H1 (cell line): ENCODE data around the gene CCNL2. TPM values are rescaled to one million over a fixed set of nuclear protein-coding genes. Genes with fewer than 3 reads are reported as not detected.

Source experiments
- CTCF ChIA-PET: fragments of 300-600 bp; sonication (Branson Sonifier 250); formaldehyde crosslinking; loops from one replicate; lab custom pipeline; 2021; ENCODE audit not compliant: partially characterized antibody; lab: Charles Lee
- POLR2A ChIA-PET: fragments of 300-600 bp; sonication (Branson Sonifier 250); formaldehyde crosslinking; loops from one replicate; lab custom pipeline; 2021; ENCODE audit warnings: inconsistent platforms; ENCODE audit not compliant: partially characterized antibody; lab: Charles Lee
- DNase-seq, 2 experiments: peaks; one replicate each; pipeline versions ENCODE4 v3.0.0 to v3.0.0-alpha.2; 2010 to 2022; ENCODE audit warnings: low spot score in 2 of 2, low read depth in 1 of 2, mixed read lengths in 1 of 2
- FAIRE-seq: peaks from 2 replicates; lab custom pipeline; 2011; peaks lifted over from hg19 to GRCh38; lab: Jason Lieb, UNC
- H2AFZ ChIP-seq: 2 replicates; pipeline ENCODE4 v1.8.1; 2012; ENCODE audit warnings: low read length, inconsistent platforms
- H2AK5ac ChIP-seq: 2 replicates; pipeline ENCODE4 v1.6.1; 2013; ENCODE audit warnings: low read depth, low read length
- H2BK120ac ChIP-seq: replicated peaks from 2 replicates; pipeline ENCODE3; 2013; ENCODE audit warnings: low read depth, low read length, inconsistent platforms
- H2BK12ac ChIP-seq: 2 replicates; pipeline ENCODE4 v1.6.1; 2013; ENCODE audit warnings: low read depth, low read length
- H2BK15ac ChIP-seq: 2 replicates; pipeline ENCODE4 v1.6.1; 2013; ENCODE audit warnings: low read length
- H2BK20ac ChIP-seq: 2 replicates; pipeline ENCODE4 v1.6.1; 2013; ENCODE audit warnings: low read length
- H2BK5ac ChIP-seq: 2 replicates; pipeline ENCODE4 v1.6.1; 2013; ENCODE audit warnings: low read depth, low read length
- H3K14ac ChIP-seq: 2 replicates; pipeline ENCODE4 v1.6.1; 2013; ENCODE audit warnings: inconsistent platforms; ENCODE audit not compliant: insufficient read length
- H3K18ac ChIP-seq: 2 replicates; pipeline ENCODE4 v1.6.1; 2013; ENCODE audit warnings: low read length; ENCODE audit errors: extremely low read depth
- H3K23ac ChIP-seq: 2 replicates; pipeline ENCODE4 v1.6.1; 2013; ENCODE audit warnings: inconsistent platforms; ENCODE audit not compliant: insufficient read length
- H3K23me2 ChIP-seq: 2 replicates; pipeline ENCODE4 v1.6.1; 2013; ENCODE audit warnings: low read depth, low read length
- H3K27ac ChIP-seq: 2 replicates; pipeline ENCODE4 v1.6.1; 2011; ENCODE audit warnings: low read depth, low read length, inconsistent platforms
- H3K27me3 ChIP-seq, 4 experiments: replicated peaks in 1 of 4; 1 replicate in 1 of 4; 2 replicates in 3 of 4; pipeline versions ENCODE4 v1.6.1 to v1.8.1; 2011 to 2013; ENCODE audit warnings: low read length in 3 of 4, mild to moderate bottlenecking in 3 of 4, inconsistent platforms in 2 of 4, mixed read lengths in 2 of 4, moderate library complexity in 1 of 4; ENCODE audit not compliant: control insufficient read depth in 3 of 4, insufficient read depth in 3 of 4; ENCODE audit errors: extremely low read depth in 1 of 4
- H3K36me3 ChIP-seq, 4 experiments: 2 replicates each; pipeline versions ENCODE4 v1.6.1 to v1.8.1; 2011 to 2013; ENCODE audit warnings: mild to moderate bottlenecking in 4 of 4, low read length in 3 of 4, moderate library complexity in 2 of 4, control low read depth in 1 of 4, inconsistent platforms in 1 of 4; ENCODE audit not compliant: insufficient read depth in 4 of 4, control insufficient read depth in 2 of 4
- H3K4ac ChIP-seq: replicated peaks from 2 replicates; pipeline ENCODE3; 2013; ENCODE audit warnings: low read length, low read depth, mixed read lengths, inconsistent platforms; ENCODE audit not compliant: insufficient read length
- H3K4me1 ChIP-seq, 4 experiments: replicated peaks in 1 of 4; 1 replicate in 1 of 4; 2 replicates in 3 of 4; pipeline versions ENCODE4 v1.6.1 to v1.8.1; 2011 to 2013; ENCODE audit warnings: low read length in 3 of 4, inconsistent platforms in 2 of 4, mixed read lengths in 1 of 4; ENCODE audit not compliant: insufficient read depth in 4 of 4, control insufficient read depth in 3 of 4
- H3K4me2 ChIP-seq, 2 experiments: 2 replicates each; pipeline versions ENCODE4 v1.6.1 to v1.8.1; 2011 to 2013; ENCODE audit warnings: low read depth in 2 of 2, low read length in 2 of 2, control low read depth in 1 of 2, inconsistent platforms in 1 of 2, mild to moderate bottlenecking in 1 of 2; ENCODE audit not compliant: insufficient read depth in 1 of 2
- H3K4me3 ChIP-seq, 4 experiments: fragments of 200-600, 300-600 bp in 1 of 4; sonication (generic), shearing (Covaris generic), sonication (Bioruptor Twin) in 1 of 4; 2 replicates each; pipeline versions ENCODE4 v1.5.1 to v1.8.1; 2011 to 2016; ENCODE audit warnings: low read length in 4 of 4, low read depth in 3 of 4, control low read depth in 2 of 4, inconsistent platforms in 2 of 4, mild to moderate bottlenecking in 2 of 4, mixed read lengths in 1 of 4, moderate library complexity in 1 of 4; ENCODE audit not compliant: insufficient read depth in 2 of 4; ENCODE audit errors: extremely low read depth in 1 of 4
- H3K56ac ChIP-seq: replicated peaks from 2 replicates; pipeline ENCODE3; 2013; ENCODE audit warnings: low read depth, mild to moderate bottlenecking, mixed read lengths, low read length, inconsistent platforms; ENCODE audit not compliant: insufficient read length
- H3K79me1 ChIP-seq: 2 replicates; pipeline ENCODE4 v1.6.1; 2013; ENCODE audit warnings: low read depth, low read length, control low read depth
- H3K79me2 ChIP-seq, 2 experiments: 2 replicates each; pipeline versions ENCODE4 v1.6.1 to v1.8.1; 2012 to 2013; ENCODE audit warnings: low read length in 2 of 2, mild to moderate bottlenecking in 2 of 2, inconsistent platforms in 1 of 2; ENCODE audit not compliant: insufficient read depth in 2 of 2, control insufficient read depth in 1 of 2
- H3K9ac ChIP-seq, 4 experiments: replicated peaks in 1 of 4; 1 replicate in 1 of 4; 2 replicates in 3 of 4; pipeline versions ENCODE4 v1.6.1 to v1.8.1; 2011 to 2013; ENCODE audit warnings: low read depth in 3 of 4, low read length in 3 of 4, control low read depth in 2 of 4, mild to moderate bottlenecking in 2 of 4, moderate library complexity in 2 of 4, inconsistent platforms in 1 of 4; ENCODE audit errors: extremely low read depth in 1 of 4
- H3K9me3 ChIP-seq, 2 experiments: 2 replicates each; pipeline versions ENCODE4 v1.6.1 to v1.8.1; 2012 to 2013; ENCODE audit warnings: mild to moderate bottlenecking in 2 of 2, moderate library complexity in 2 of 2, control low read depth in 1 of 2, inconsistent platforms in 1 of 2, low read depth in 1 of 2, low read length in 1 of 2, mixed read lengths in 1 of 2; ENCODE audit not compliant: insufficient read depth in 2 of 2
- H4K20me1 ChIP-seq, 2 experiments: replicated peaks in 1 of 2; 2 replicates each; pipeline versions ENCODE3 to v1.8.1; 2011 to 2013; ENCODE audit warnings: inconsistent platforms in 2 of 2, low read length in 2 of 2, mild to moderate bottlenecking in 1 of 2; ENCODE audit not compliant: insufficient read depth in 2 of 2, control insufficient read depth in 1 of 2
- H4K5ac ChIP-seq: 2 replicates; pipeline ENCODE4 v1.6.1; 2013; ENCODE audit warnings: low read length, low read depth, mixed read lengths, inconsistent platforms; ENCODE audit not compliant: insufficient read length
- H4K8ac ChIP-seq: 2 replicates; pipeline ENCODE4 v1.8.0; 2013; ENCODE audit warnings: mild to moderate bottlenecking, moderate library complexity, low read length, inconsistent platforms; ENCODE audit not compliant: insufficient read depth; ENCODE audit errors: extremely low read depth
- H4K91ac ChIP-seq: replicated peaks from 2 replicates; pipeline ENCODE3; 2013; ENCODE audit warnings: low read length, mixed read lengths, inconsistent platforms; ENCODE audit not compliant: insufficient read length
- ATF2 ChIP-seq: IDR thresholded peaks from 2 replicates; pipeline ENCODE4 v1.6.1; 2012; ENCODE audit warnings: low read length, inconsistent platforms
- CBX8 ChIP-seq: fragments of 300-800, 300-1000 bp; sonication (generic); IDR thresholded peaks from 2 replicates; pipeline ENCODE4 v1.7.1; 2016; ENCODE audit warnings: low read depth, low read length, borderline replicate concordance
- KDM4A ChIP-seq: IDR thresholded peaks from one replicate; pipeline ENCODE4 v1.7.1; 2012; ENCODE audit warnings: low read depth, mild to moderate bottlenecking, moderate library complexity, low read length, inconsistent platforms; ENCODE audit not compliant: severe bottlenecking
- MAFK ChIP-seq: IDR thresholded peaks from 2 replicates; pipeline ENCODE4 v1.6.1; 2012; ENCODE audit warnings: low read depth, mild to moderate bottlenecking, improper control_type of control experiment, low read length
- PHF8 ChIP-seq: fragments of 200-600 bp; sonication (generic); conservative IDR thresholded peaks from 2 replicates; pipeline ENCODE4 v1.7.1; 2012; ENCODE audit warnings: low read depth, mild to moderate bottlenecking, inconsistent platforms, low read length, moderate library complexity
- ZNF274 ChIP-seq: IDR thresholded peaks from 2 replicates; pipeline ENCODE4 v1.7.0; 2012; ENCODE audit warnings: low read length, borderline replicate concordance; ENCODE audit errors: extremely low read depth
- WGBS, 2 experiments: shearing (Covaris generic) in 1 of 2; methylation state at CpG; one replicate each; pipeline versions ENCODE4 v1.1.6 to v1.1.7; 2013 to 2015; ENCODE audit warnings: low lambda C conversion rate in 2 of 2, mixed read lengths in 2 of 2, inconsistent platforms in 1 of 2, low coverage in 1 of 2, missing lambda C conversion rate in 1 of 2; ENCODE audit not compliant: insufficient replicate concordance in 2 of 2, insufficient coverage in 1 of 2, insufficient read length in 1 of 2; ENCODE audit errors: extremely low coverage in 1 of 2, missing lambda C conversion rate in 1 of 2; 5-methylcytosine and 5-hydroxymethylcytosine counted together
- polyA plus RNA-seq, 7 experiments: library from polyadenylated mRNA; depleted of rRNA in 3 of 7; stranded (reverse) in 5 of 7; unstranded in 2 of 7; fragments of >200 nt in 5 of 7; fragments of 200-250 nt in 2 of 7; gene quantifications; 1 replicate in 5 of 7; 2 replicates in 1 of 7; 4 replicates in 1 of 7; pipeline versions ENCODE4 v1.2.1 to v1.2.3, GENCODE V29; 2011 to 2013; ENCODE audit warnings: missing spikeins in 2 of 7, mixed read lengths in 2 of 7
- total RNA-seq: library from RNA; stranded (reverse); fragmentation: NEBNext Ultra II Directional; extraction: Animal tissue kit (Norgen Biotek cat#: 25700); gene quantifications from 2 replicates; pipeline ENCODE4 v1.2.1, GENCODE V29; 2021

Gene CCNL2
- total and polyA plus RNA-seq, 2 of the 8 experiments (the other 6 are each of a cell fraction or from before 2014, with no cell fraction given): 79.8 to 120 TPM

GRCh38 chr1:1346501-1346890 is 52.6 kb downstream of the CCNL2 start:
- Histone ChIP-seq H3K27me3 (no peaks in the 10 kb centered on the region), H2BK5ac (no peak overlapping the region), H3K4me1 (peaks cover 0 to 18% (median 11%) of the 10 kb centered on the region in 4 experiments; a peak in 5 of 7 replicates), H2BK20ac (no peak overlapping the region), H3K27ac (no peak overlapping the region), H3K18ac (no peak overlapping the region), H2BK120ac (no peak overlapping the region), H2BK12ac (no peak overlapping the region), H3K4me3 (no peak overlapping the region), H4K8ac (peak overlapping the region; percentile 16; the same call in 1 of the 2 replicates), H3K4me2 (no peak overlapping the region), H3K79me1 (peaks cover 18% of the 10 kb centered on the region), H3K4ac (no peak overlapping the region), H3K23me2 (peaks cover 14% of the 10 kb centered on the region; the same call in 1 of the 2 replicates), H4K5ac (no peak overlapping the region), H3K9me3 (no peaks in the 10 kb centered on the region), H3K56ac (no peak overlapping the region), H3K9ac (no peak overlapping the region), H3K14ac (no peak overlapping the region), H3K36me3 (peaks cover 0 to 5% (median under 1%) of the 10 kb centered on the region in 4 experiments; a peak in 4 of 8 replicates), H2AFZ (no peak overlapping the region), H3K23ac (no peak overlapping the region), H2BK15ac (no peak overlapping the region), H2AK5ac (no peak overlapping the region), H4K91ac (no peak overlapping the region), H4K20me1 (peaks cover 16 to 36% of the 10 kb centered on the region in 2 experiments), H3K79me2 (peaks cover 0 to 28% of the 10 kb centered on the region in 2 experiments; a peak in 3 of 4 replicates)
- FAIRE-seq (no peak), DNase-seq (no peak)
- ChIA-PET CTCF (interaction anchor here (0.9 to 4.4 kb wide), 6 partner anchors 9 to 157 kb away, joined by 3 to 34 read pairs (median 4); no protein-coding TSS in a partner anchor), POLR2A (interaction anchor here (0.9 to 3.1 kb wide), 7 partner anchors 11 to 61 kb away, joined by 3 to 12 read pairs (median 4); partner anchors contain the start of genes AURKAIP1, CCNL2 and TAS1R3)
- WGBS, 2 experiments: 91% methylated on average over 10 of the region's 10 CpGs; no CpG with 5 or more reads in 1 of the 2 experiments
- TF ChIP-seq ATF2 (no peak), KDM4A (no peak), CBX8 (no peak), ZNF274 (no peak), MAFK (no peak), PHF8 (no peak)
